Cortex of kidney (tissue), 1 donor: Measurements from ENCODE around the gene CYTH1.

Experiments used
- DNase-seq: peaks from one replicate; lab custom pipeline; 2025; lab: John Stamatoyannopoulos, UW

CYTH1 gene

DNA sequence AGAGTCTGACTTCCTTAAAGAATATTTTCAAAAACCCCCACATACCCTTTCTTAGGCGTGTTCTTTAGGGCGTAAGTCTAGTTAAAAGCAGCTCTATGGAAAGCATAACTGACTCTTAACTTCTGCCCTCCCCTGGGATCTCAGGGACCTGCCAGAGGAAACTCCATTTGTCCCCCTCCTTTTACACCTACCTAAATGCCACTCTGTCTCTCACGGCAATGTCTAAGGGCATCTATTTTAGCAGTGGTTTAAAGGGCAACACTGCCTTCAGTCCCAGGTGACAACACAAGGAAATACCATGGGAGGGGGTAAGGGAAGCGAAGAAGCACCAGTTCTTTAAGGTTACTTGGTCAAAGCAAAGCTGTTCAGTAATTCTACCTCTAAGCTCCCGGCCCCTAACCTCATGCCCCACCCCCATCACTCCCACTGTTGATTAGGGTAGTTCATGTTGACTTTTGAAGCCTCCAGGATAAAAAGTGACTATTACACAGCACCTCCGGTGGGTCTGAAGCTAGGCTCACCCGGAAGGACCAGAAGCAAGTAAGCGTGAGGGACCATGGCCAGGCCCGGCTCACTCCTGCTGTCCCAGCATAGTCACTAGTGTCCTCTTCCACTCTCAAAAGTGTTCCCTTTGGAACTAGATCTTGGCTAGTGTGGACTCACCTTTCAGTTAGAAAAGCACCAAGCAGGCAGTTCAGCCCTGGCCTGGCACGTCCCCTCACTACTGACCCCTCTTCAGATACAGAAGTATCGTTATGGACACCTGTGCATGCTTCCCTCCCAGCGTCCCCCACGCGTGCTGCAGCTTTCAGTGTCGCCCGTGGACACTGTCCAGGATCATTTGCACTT is 47.1 kb downstream of the CYTH1 start:
- DNase-seq, result no peak

- DNase-seq, result no peak
These were observed 49.7 kb downstream of the CYTH1 start for GRCh38 chr17:78732354-78732753.

- no peak for DNase-seq
These were observed 50.2 kb downstream of the CYTH1 start for GRCh38 chr17:78731904-78732303.

DNA sequence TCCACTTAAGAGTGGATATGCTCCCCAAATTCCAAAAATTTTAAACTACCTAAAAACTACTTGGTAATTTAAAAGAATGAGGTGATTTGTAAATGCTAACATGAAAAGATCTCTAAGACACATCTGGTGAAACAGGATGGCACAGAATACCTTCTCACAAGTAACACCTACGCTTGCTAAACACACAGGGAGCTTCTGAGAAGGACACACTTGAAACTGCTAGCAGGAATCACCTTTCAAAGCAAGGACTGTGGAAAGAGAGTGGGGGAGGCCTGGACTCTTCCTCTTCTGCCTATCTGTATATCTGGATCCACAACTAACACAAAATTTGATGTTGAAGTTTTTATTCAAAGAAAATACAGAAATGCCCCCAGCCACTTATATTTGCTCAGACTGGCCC is 52.4 kb downstream of the CYTH1 start:
- DNase-seq, result no peak

DNA sequence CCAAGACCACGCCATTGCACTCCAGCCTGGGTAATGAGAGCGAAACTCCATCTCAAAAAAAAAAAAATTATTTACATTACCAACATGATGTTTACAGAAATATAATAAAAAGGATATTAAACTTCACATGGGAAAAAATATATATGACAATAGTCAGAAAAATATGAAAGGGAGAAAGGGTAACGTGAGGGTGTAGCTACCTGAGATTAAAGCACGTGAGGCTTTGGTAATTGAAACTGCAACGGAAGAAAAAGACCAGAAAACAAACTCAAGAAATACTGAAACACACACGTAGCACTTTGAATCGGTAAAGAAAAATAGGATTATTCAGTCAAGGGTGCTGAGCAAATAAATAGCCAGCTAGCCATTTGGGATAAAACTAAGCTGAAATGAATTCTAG is 53.6 kb downstream of the CYTH1 start:
- no peak for DNase-seq

- DNase-seq, result no peak
These were observed 54.4 kb downstream of the CYTH1 start for GRCh38 chr17:78727476-78728229.

DNA sequence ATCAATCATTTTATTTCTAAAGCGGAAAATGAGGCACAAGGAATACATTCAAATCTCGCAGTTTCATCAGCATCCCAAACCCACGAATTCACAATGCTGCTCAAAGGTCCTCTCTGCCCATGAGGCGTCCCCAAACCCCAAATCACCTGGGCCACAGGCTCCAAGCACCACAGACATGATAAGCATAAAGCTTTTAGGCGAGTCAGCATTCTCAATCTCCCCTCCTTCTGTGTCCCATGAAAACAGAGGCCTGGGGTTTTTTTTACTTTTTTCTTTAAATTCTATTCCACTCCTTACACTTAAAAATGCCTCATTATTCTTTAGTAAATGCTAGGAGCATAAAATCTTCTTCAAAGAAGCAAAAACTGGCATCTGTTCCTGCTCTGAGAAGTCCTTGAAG is 55.0 kb downstream of the CYTH1 start:
- DNase-seq, result no peak

GRCh38 chr17:78726513-78726912 is 55.6 kb downstream of the CYTH1 start:
- DNase-seq, result no peak

DNA sequence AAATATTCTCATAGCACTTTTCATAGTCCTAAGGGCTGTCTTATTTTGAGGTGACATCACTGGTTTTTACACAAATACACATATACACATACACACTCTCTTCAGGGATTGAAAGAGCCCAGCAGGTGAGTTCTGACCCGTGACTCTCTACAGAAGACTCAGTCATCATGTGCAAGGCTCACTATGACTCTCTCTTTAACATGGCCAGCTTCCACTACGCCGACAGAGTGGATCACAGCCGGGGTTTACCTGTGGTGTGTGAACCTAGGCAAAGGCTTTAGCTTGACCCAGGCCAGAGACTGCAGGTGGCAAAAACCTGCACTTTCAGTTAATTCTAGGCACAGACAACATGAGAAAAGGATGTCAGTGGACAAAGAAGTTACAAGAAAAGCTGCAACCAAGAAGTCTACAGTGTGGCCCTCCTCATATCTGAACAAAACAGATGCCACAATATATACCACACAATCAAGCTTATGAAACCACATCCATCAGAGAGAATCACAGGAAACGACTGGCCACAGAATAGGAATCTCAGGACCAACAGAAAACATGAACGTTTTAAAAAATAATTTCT is 56.5 kb downstream of the CYTH1 start:
- no peak for DNase-seq

- no peak for DNase-seq
These were observed 57.1 kb downstream of the CYTH1 start for GRCh38 chr17:78724999-78725398.

- no peak for DNase-seq
These were observed 57.5 kb downstream of the CYTH1 start for GRCh38 chr17:78724544-78724943.

GRCh38 chr17:78723957-78724356 is 58.1 kb downstream of the CYTH1 start:
- no peak for DNase-seq

DNA sequence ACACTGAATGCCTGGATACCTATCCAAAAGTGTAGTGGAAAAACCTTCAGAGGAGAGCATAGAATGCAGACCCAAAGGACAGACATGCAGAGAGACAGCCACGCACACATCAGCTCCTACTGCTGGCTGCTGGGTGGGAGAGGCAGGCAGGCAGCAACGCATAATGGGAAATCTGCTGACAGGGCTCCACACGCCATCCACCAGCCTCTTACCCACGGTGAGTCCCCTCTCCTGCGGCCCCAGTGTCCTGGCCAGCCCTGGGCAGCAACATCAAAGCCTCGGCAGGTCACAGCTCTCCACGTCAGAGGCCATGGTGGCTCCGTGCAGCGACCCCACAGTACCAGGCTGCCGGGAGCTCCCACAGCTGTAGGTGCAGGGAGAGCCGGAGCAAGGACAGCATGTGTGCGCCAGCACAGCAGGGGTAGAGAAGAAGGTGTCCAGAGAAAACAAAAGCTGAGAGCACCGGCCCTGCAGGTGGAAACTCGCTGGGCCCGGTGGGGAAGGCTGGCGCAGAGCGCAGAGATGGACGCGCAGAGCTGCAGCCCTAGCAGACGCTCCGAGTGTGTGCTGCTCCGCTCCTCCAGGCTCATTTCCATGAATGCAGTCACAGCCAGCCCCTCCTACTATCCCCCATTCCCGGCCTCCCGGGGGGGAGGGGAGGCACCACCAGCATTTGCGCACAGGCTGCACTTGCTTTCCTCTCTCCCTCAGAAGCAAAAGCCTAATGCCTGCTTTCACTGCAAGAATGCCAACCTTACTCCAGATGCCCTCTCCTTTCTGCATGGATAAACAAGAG is 58.9 kb downstream of the CYTH1 start:
- no peak for DNase-seq

GRCh38 chr17:78722246-78722761 is 59.8 kb downstream of the CYTH1 start:
- DNase-seq, result no peak

DNA sequence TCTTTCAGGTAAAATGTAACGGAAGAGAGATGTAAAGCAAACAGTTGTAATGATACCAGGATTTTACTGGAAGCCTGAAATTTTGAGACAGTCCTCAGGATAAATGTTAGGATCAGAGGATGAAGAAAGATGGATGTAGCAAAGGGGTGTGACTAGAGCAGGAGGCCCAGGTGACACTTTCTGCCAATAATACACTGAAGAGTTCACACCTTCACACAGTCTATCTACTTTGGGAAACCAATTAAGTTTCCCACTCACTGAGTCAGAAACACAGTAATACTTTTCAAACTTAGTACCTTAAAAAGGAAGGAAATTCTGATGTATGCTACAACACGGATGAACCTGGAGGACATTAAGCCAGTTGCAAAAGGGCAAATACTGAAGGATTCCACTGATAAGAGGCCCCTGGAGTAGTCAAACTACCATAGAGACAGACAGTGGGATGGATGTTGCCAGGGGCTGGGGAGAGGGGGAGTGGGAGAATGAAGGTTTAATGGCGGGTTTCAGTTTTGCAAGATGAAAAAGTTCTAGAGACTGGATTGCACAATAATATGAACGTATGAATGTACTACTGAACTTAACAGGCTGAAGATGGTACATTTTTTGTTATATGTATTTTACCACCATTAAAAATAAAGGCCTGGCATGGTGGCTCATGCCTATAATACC is 62.3 kb downstream of the CYTH1 start:
- no peak for DNase-seq

DNA sequence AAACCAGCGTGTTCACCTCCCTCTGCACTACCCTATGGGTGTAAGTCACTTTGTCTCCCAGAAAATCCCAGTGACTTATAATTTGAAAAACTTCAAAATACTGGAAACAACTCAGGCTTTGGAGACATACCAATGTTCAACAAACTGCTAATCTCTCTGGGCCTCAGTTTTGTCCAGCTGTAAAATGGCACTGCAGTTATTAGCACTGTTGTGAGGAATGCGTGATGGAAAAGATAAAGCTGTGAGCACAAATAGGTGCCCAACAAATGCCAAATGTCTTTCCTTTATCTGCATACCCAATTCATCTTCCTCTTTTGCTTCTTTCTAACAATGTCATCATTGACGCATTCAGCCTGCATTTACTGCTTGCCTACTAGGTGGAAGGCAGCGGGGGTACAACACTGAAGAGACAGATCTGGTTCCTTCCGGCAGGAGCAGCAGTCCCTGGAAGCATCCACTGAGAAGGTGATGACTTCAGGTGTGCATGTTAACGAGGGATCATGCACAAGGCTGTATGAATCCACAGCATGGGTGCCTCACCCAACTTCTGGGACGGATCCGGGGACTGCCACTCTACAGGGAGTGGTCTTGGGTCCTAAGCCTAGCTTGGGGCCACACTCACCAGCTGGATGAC is 63.4 kb downstream of the CYTH1 start:
- DNase-seq, result no peak

- DNase-seq, result no peak
These were observed 64.6 kb downstream of the CYTH1 start for GRCh38 chr17:78717431-78717980.

GRCh38 chr17:78716814-78717393 is 65.2 kb downstream of the CYTH1 start:
- no peak for DNase-seq

DNA sequence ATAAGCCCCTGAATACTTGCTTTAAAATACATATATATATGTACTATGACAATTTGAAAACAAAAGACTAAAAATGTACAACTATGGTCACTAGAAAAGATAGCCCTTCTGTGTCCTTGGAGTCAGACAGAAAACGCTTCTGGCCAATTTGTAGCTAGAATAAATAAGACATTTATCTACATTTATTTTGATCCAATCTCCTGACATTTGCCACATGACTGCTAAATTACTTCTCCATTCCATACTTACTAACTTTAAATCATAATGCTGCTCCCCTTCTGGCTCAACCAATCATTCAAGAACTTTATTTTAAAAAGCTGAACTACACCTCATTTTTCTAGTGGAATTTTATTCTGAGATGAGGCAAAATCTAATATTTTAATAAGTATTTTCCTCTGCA is 65.8 kb downstream of the CYTH1 start:
- no peak for DNase-seq

DNA sequence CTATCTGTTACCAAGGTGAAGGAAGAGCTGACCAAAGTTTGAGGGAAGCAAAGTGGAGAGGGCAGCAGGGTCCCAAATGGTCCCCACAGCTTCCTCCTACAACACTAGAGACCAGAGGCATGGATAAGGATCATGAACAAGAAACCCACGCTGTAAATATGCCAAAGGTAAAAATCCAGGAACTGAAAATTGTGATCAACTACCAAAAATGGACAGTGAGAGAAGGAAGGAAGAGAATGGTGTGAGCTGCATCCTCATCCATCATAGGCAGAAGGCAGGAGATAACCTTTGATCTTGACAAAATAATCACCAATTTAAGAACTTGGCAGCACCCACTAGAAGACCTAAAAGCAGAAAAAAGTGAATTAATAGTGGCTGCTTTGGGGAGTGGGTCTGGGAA is 66.2 kb downstream of the CYTH1 start:
- DNase-seq, result no peak
